Gastrocnemius medialis (tissue), 4 donors: ENCODE measurements around the gene FAM118A.

Experiments used
- CTCF ChIP-seq, 5 experiments: fragments of 450-650 bp in 3 of 5; fragments of 200-600 bp in 2 of 5; sonication (generic) in 2 of 5; IDR thresholded peaks in 4 of 5; conservative IDR thresholded peaks in 1 of 5; 1 replicate in 4 of 5; 2 replicates in 1 of 5; pipeline ENCODE4 v1.5.1; 2016 to 2019; ENCODE audit warnings: antibody characterized with exemption in 5 of 5, mild to moderate bottlenecking in 3 of 5, moderate library complexity in 3 of 5
- POLR2A ChIP-seq, 2 donors: fragments of 450-650 bp; IDR thresholded peaks; one replicate each; pipeline ENCODE4 v1.6.1; 2017; ENCODE audit warnings: antibody characterized with exemption in 2 of 2, mild to moderate bottlenecking in 2 of 2, moderate library complexity in 2 of 2

DNA sequence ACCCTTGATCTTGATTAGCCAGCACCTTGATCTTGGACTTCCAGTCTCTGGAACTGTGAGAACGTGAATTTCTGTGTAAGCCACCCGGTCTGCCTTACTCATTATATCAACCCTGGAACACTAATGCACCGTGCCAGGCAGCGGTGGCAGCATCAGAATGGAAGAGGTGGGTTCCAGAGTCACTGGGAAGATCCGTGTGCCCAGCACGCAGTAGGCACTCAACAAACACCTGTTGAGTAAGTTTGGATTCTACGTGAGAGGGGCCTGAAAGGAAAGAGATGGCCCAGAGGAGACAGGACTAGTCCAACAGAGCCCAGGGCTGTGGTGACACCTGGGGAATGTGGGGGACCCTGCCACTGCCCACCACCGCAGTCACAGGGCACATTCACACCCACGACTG lies 31.6 kb upstream of the FAM118A start:
- TF ChIP-seq POLR2A (IDR thresholded peaks at IDR 0.05) = no peak
- TF ChIP-seq CTCF (IDR thresholded peaks at IDR 0.05 in 4 of 5, conservative IDR thresholded peaks at IDR 0.05 in 1 of 5) = no peak
